Measurements from ENCODE around the gene PRKCH.

Gene PRKCH

DNA sequence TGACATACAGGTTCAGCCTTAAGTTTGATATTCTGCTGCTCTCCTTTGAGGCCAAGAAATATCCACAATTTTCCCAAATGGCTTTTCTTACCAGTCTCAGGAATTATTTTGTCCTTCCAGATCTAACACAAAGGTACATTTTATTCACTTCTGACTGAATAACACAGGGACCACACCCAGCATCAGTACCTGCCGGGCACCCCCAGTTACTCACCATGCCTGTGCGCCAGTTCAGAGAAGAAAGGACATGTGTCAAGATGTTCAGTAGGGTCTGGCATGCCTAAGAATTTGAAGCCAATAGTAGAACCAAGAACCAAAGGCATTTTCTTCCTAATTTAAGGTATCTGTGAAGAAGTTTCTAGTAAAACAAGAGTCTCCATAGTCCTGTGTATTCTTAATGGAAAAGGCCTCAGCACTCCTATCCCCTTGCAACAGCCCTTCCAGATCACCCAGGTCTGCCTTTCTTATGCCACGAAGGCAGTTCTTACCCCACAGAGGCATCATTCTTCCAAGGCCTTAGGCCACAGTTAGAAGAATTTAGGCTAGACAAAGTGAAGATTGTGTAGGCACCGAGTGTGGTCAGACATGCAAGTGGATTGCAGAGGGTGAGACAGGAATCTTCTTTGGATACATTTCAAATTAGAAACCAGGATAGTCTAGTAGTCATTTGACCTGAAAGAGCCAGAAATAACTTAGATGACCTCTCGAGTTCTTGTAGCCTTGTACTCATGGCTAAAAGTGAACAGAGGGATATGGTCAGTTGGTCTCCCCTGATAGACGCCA lies 233.9 kb downstream of the PRKCH start:
- Histone ChIP-seq H3K79me1 (replicated peaks; ENCODE audit: low read length, poor library complexity, severe bottlenecking) (peaks cover 6% of the 10 kb centered on the region), H3K4me1 (ENCODE audit: control insufficient read depth, insufficient read depth, low read depth, low read length) (peaks cover 33% of the 10 kb centered on the region), H3K27ac (ENCODE audit: low read length, poor library complexity, severe bottlenecking) (peak overlapping the region; percentile 86), H3K14ac (ENCODE audit: low read length in 2 of 2) (no peak overlapping the region), H3K4me2 (ENCODE audit: low read length, poor library complexity, severe bottlenecking) (no peak overlapping the region), H3K9me3 (ENCODE audit: control insufficient read depth, low read length) (no peaks in the 10 kb centered on the region), H4K8ac (ENCODE audit: low read length) (no peak overlapping the region), H3K9ac (ENCODE audit: low read length) (peak overlapping the region; percentile 48), H2AK5ac (ENCODE audit: low read length, severe bottlenecking) (peak overlapping the region; percentile 99), H2BK15ac (ENCODE audit: low read depth, poor library complexity, severe bottlenecking) (no peak overlapping the region), H3K18ac (ENCODE audit: low read depth in 1 of 2, low read length in 2 of 2) (peak overlapping the region; percentile 16 to 83), H3K27me3 (ENCODE audit: control insufficient read depth in 1 of 2, insufficient read depth in 1 of 2, low read length in 2 of 2) (no peaks in the 10 kb centered on the region), H3K4ac (ENCODE audit: low read depth in 1 of 2, low read length in 2 of 2) (peak overlapping the region; percentile 46 to 60), H2BK12ac (ENCODE audit: low read length in 2 of 2) (peak overlapping the region; percentile 49 to 94), H3K4me3 (ENCODE audit: insufficient read depth in 1 of 2, low read depth in 1 of 2, low read length in 2 of 2) (no peak overlapping the region), H2BK120ac (ENCODE audit: low read depth, low read length) (no peak overlapping the region), H3K23ac (ENCODE audit: low read length in 2 of 2) (no peak overlapping the region), H3K36me3 (ENCODE audit: control insufficient read depth in 1 of 2, insufficient read depth in 2 of 2, low read depth in 1 of 2, low read length in 2 of 2) (no peaks in the 10 kb centered on the region), H4K91ac (ENCODE audit: low read length) (no peak overlapping the region), H2AFZ (ENCODE audit: low read depth, low read length) (no peak overlapping the region), H2BK5ac (ENCODE audit: low read depth, low read length, poor library complexity, severe bottlenecking) (peak overlapping the region; percentile 69)
- WGBS, result 86% methylated on average over 5 of the region's 6 CpGs
- no peak for DNase-seq

GRCh38 chr14:61556455-61556854 lies 235.1 kb downstream of the PRKCH start:
- no peaks in the 10 kb centered on the region for H3K36me3 ChIP-seq (ENCODE audit: control insufficient read depth in 1 of 2, insufficient read depth in 2 of 2, low read depth in 1 of 2, low read length in 2 of 2)
- DNase-seq, result no peak
- no peak overlapping the region for H3K9ac ChIP-seq (ENCODE audit: low read length)
- H3K4me1 ChIP-seq (ENCODE audit: control insufficient read depth, insufficient read depth, low read depth, low read length), result peaks cover 31% of the 10 kb centered on the region
- no peak overlapping the region for H2BK120ac ChIP-seq (ENCODE audit: low read depth, low read length)
- H2BK15ac ChIP-seq (ENCODE audit: low read depth, poor library complexity, severe bottlenecking), result no peak overlapping the region
- no peak overlapping the region for H3K18ac ChIP-seq (ENCODE audit: low read depth in 1 of 2, low read length in 2 of 2)
- H2AK5ac ChIP-seq (ENCODE audit: low read length, severe bottlenecking), result peak overlapping the region; percentile 63
- H3K79me1 ChIP-seq (replicated peaks; ENCODE audit: low read length, poor library complexity, severe bottlenecking), result peaks cover 6% of the 10 kb centered on the region
- no peak overlapping the region for H3K27ac ChIP-seq (ENCODE audit: low read length, poor library complexity, severe bottlenecking)
- no peak overlapping the region for H2BK5ac ChIP-seq (ENCODE audit: low read depth, low read length, poor library complexity, severe bottlenecking)
- H4K8ac ChIP-seq (ENCODE audit: low read length), result no peak overlapping the region
- H4K91ac ChIP-seq (ENCODE audit: low read length), result no peak overlapping the region
- no peaks in the 10 kb centered on the region for H3K9me3 ChIP-seq (ENCODE audit: control insufficient read depth, low read length)
- no peak overlapping the region for H3K23ac ChIP-seq (ENCODE audit: low read length in 2 of 2)
- H3K4ac ChIP-seq (ENCODE audit: low read depth in 1 of 2, low read length in 2 of 2), result no peak overlapping the region
- no peak overlapping the region for H2BK12ac ChIP-seq (ENCODE audit: low read length in 2 of 2)
- H3K4me2 ChIP-seq (ENCODE audit: low read length, poor library complexity, severe bottlenecking), result no peak overlapping the region
- no peak overlapping the region for H2AFZ ChIP-seq (ENCODE audit: low read depth, low read length)
- no peak overlapping the region for H3K4me3 ChIP-seq (ENCODE audit: insufficient read depth in 1 of 2, low read depth in 1 of 2, low read length in 2 of 2)
- H3K14ac ChIP-seq (ENCODE audit: low read length in 2 of 2), result no peak overlapping the region
- 97% methylated on average over 3 of the region's 4 CpGs for WGBS
- no peaks in the 10 kb centered on the region for H3K27me3 ChIP-seq (ENCODE audit: control insufficient read depth in 1 of 2, insufficient read depth in 1 of 2, low read length in 2 of 2)

GRCh38 chr14:61557262-61557661 lies 235.9 kb downstream of the PRKCH start:
- peak overlapping the region; percentile 8 for H3K9ac ChIP-seq (ENCODE audit: low read length)
- no peaks in the 10 kb centered on the region for H3K9me3 ChIP-seq (ENCODE audit: control insufficient read depth, low read length)
- peak overlapping the region; percentile 75 for H2AK5ac ChIP-seq (ENCODE audit: low read length, severe bottlenecking)
- no peaks in the 10 kb centered on the region for H3K27me3 ChIP-seq (ENCODE audit: control insufficient read depth in 1 of 2, insufficient read depth in 1 of 2, low read length in 2 of 2)
- no peak overlapping the region for H2BK120ac ChIP-seq (ENCODE audit: low read depth, low read length)
- H3K4me2 ChIP-seq (ENCODE audit: low read length, poor library complexity, severe bottlenecking), result no peak overlapping the region
- WGBS, result 92% methylated on average over 2 of the region's 2 CpGs
- no peak overlapping the region for H3K23ac ChIP-seq (ENCODE audit: low read length in 2 of 2)
- H2AFZ ChIP-seq (ENCODE audit: low read depth, low read length), result no peak overlapping the region
- no peak overlapping the region for H3K14ac ChIP-seq (ENCODE audit: low read length in 2 of 2)
- peaks cover 31% of the 10 kb centered on the region for H3K4me1 ChIP-seq (ENCODE audit: control insufficient read depth, insufficient read depth, low read depth, low read length)
- no peak overlapping the region for H2BK15ac ChIP-seq (ENCODE audit: low read depth, poor library complexity, severe bottlenecking)
- peak overlapping the region; percentile 14 to 29 for H2BK12ac ChIP-seq (ENCODE audit: low read length in 2 of 2)
- DNase-seq, result no peak
- H3K4ac ChIP-seq (ENCODE audit: low read depth in 1 of 2, low read length in 2 of 2), result no peak overlapping the region
- peak overlapping the region; percentile 45 for H2BK5ac ChIP-seq (ENCODE audit: low read depth, low read length, poor library complexity, severe bottlenecking)
- H3K27ac ChIP-seq (ENCODE audit: low read length, poor library complexity, severe bottlenecking), result peak overlapping the region; percentile 98
- peak overlapping the region in 1 of 2 experiments; percentile 26 for H3K18ac ChIP-seq (ENCODE audit: low read depth in 1 of 2, low read length in 2 of 2)
- no peak overlapping the region for H4K91ac ChIP-seq (ENCODE audit: low read length)
- H3K4me3 ChIP-seq (ENCODE audit: insufficient read depth in 1 of 2, low read depth in 1 of 2, low read length in 2 of 2), result peak overlapping the region in 1 of 2 experiments; percentile 2
- no peak overlapping the region for H4K8ac ChIP-seq (ENCODE audit: low read length)
- H3K36me3 ChIP-seq (ENCODE audit: control insufficient read depth in 1 of 2, insufficient read depth in 2 of 2, low read depth in 1 of 2, low read length in 2 of 2), result no peaks in the 10 kb centered on the region
- peaks cover 6% of the 10 kb centered on the region for H3K79me1 ChIP-seq (replicated peaks; ENCODE audit: low read length, poor library complexity, severe bottlenecking)

- Histone ChIP-seq H3K4me1 (ENCODE audit: control insufficient read depth, insufficient read depth, low read depth, low read length) (peaks cover 33% of the 10 kb centered on the region), H2BK5ac (ENCODE audit: low read depth, low read length, poor library complexity, severe bottlenecking) (peak overlapping the region; percentile 66), H3K9me3 (ENCODE audit: control insufficient read depth, low read length) (no peaks in the 10 kb centered on the region), H4K8ac (ENCODE audit: low read length) (no peak overlapping the region), H4K91ac (ENCODE audit: low read length) (no peak overlapping the region), H3K27ac (ENCODE audit: low read length, poor library complexity, severe bottlenecking) (peak overlapping the region; percentile 98), H3K4ac (ENCODE audit: low read depth in 1 of 2, low read length in 2 of 2) (peak overlapping the region in 1 of 2 experiments; percentile 74), H2AFZ (ENCODE audit: low read depth, low read length) (no peak overlapping the region), H3K4me2 (ENCODE audit: low read length, poor library complexity, severe bottlenecking) (no peak overlapping the region), H3K18ac (ENCODE audit: low read depth in 1 of 2, low read length in 2 of 2) (peak overlapping the region; percentile 35 to 61), H3K36me3 (ENCODE audit: control insufficient read depth in 1 of 2, insufficient read depth in 2 of 2, low read depth in 1 of 2, low read length in 2 of 2) (no peaks in the 10 kb centered on the region), H3K14ac (ENCODE audit: low read length in 2 of 2) (no peak overlapping the region), H3K27me3 (ENCODE audit: control insufficient read depth in 1 of 2, insufficient read depth in 1 of 2, low read length in 2 of 2) (no peaks in the 10 kb centered on the region), H2BK15ac (ENCODE audit: low read depth, poor library complexity, severe bottlenecking) (no peak overlapping the region), H2BK120ac (ENCODE audit: low read depth, low read length) (no peak overlapping the region), H3K79me1 (replicated peaks; ENCODE audit: low read length, poor library complexity, severe bottlenecking) (peaks cover 6% of the 10 kb centered on the region), H2AK5ac (ENCODE audit: low read length, severe bottlenecking) (peak overlapping the region; percentile 100), H3K9ac (ENCODE audit: low read length) (no peak overlapping the region), H2BK12ac (ENCODE audit: low read length in 2 of 2) (peak overlapping the region; percentile 14 to 65), H3K4me3 (ENCODE audit: insufficient read depth in 1 of 2, low read depth in 1 of 2, low read length in 2 of 2) (peak overlapping the region in 1 of 2 experiments; percentile 2), H3K23ac (ENCODE audit: low read length in 2 of 2) (no peak overlapping the region)
- DNase-seq, result no peak
- over 99% methylated on average over 5 of the region's 5 CpGs for WGBS
Observed at GRCh38 chr14:61557854-61558253, 236.5 kb downstream of the PRKCH start.

All from mesenchymal stem cell (in vitro differentiated cells and primary cell).